K562 (cell line): ENCODE data around the gene METTL15.

ENCODE experiments used
- NR2C2 ChIP-seq, 2 experiments: fragments of 200-800 bp in 1 of 2; sonication (Bioruptor generic) in 1 of 2; sonication (generic) in 1 of 2; formaldehyde crosslinking in 1 of 2; IDR thresholded peaks; 2 replicates each; pipeline versions ENCODE4 v1.6.1 to v1.8.0; 2016 to 2022; ENCODE audit warnings: mild to moderate bottlenecking in 1 of 2, missing compliant biosample characterization in 1 of 2, missing genetic modification characterization in 1 of 2, missing genetic modification reagents in 1 of 2
- SIN3A ChIP-seq, 2 experiments: fragments of 150-350 bp in 1 of 2; IDR thresholded peaks; 2 replicates each; pipeline ENCODE4 v1.6.1; 2011 to 2016; ENCODE audit warnings: borderline replicate concordance in 2 of 2, low read depth in 2 of 2, low read length in 2 of 2, mild to moderate bottlenecking in 2 of 2, moderate library complexity in 2 of 2; ENCODE audit not compliant: control insufficient read depth in 1 of 2
- ZNF561 ChIP-seq: fragments of 450-650 bp; formaldehyde crosslinking; conservative IDR thresholded peaks from 2 replicates; pipeline ENCODE4 v1.4.0; 2020; ENCODE audit warnings: mild to moderate bottlenecking, moderate library complexity
- TF ChIP-seq, protein P1 (sequence below), 2 experiments: IDR thresholded peaks; 2 replicates each; pipeline ENCODE4 v1.6.1; 2012; ENCODE audit warnings: improper control_type of control experiment in 2 of 2, low read depth in 2 of 2, low read length in 2 of 2, borderline replicate concordance in 1 of 2

DNA sequence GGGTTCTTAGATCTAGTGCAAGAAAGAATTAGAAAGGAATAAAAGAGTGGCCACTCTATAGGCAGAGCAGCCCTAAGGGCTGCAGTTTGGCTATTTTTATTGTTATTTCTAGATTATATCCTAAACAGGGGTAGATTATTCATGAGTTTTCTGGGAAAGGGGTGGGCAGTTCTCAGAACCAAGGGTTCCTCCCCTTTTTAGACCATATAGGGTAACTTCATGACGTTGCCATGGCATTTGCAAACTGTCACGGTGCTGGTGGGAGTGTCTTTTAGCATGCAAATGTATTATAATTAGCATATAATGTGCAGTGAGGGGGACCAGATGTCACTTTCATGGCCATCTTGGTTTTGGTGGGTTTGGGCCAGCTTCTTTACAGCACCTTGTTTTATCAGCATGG lies 44.6 kb downstream of the METTL15 start:
- TF ChIP-seq, protein P1, sequence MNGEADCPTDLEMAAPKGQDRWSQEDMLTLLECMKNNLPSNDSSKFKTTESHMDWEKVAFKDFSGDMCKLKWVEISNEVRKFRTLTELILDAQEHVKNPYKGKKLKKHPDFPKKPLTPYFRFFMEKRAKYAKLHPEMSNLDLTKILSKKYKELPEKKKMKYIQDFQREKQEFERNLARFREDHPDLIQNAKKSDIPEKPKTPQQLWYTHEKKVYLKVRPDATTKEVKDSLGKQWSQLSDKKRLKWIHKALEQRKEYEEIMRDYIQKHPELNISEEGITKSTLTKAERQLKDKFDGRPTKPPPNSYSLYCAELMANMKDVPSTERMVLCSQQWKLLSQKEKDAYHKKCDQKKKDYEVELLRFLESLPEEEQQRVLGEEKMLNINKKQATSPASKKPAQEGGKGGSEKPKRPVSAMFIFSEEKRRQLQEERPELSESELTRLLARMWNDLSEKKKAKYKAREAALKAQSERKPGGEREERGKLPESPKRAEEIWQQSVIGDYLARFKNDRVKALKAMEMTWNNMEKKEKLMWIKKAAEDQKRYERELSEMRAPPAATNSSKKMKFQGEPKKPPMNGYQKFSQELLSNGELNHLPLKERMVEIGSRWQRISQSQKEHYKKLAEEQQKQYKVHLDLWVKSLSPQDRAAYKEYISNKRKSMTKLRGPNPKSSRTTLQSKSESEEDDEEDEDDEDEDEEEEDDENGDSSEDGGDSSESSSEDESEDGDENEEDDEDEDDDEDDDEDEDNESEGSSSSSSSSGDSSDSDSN (IDR thresholded peaks at IDR 0.05; ENCODE audit: borderline replicate concordance in 1 of 2, low read depth in 2 of 2, low read length in 2 of 2) = no peak
- no peak for TF ChIP-seq ZNF561
- no peak for TF ChIP-seq SIN3A (IDR thresholded peaks at IDR 0.05; ENCODE audit: borderline replicate concordance in 2 of 2, control insufficient read depth in 1 of 2, low read depth in 2 of 2, low read length in 2 of 2)
- no peak for TF ChIP-seq NR2C2 (CRISPR knock-in tag; IDR thresholded peaks at IDR 0.05)
- no peak for TF ChIP-seq NR2C2 (tag; IDR thresholded peaks at IDR 0.05)
